ENCODE data around the gene TMCO2.
A peak's percentile ranks its signal among the peaks of the same experiment; 100 is the strongest.
"Not testable (repeated sequence)": the region's sequence is repeated elsewhere in the genome, so short reads cannot be mapped to it uniquely, and the experiment has no call there.

TMCO2 gene

GRCh38 chr1:40247655-40248054 lies at the start of gene TMCO2:
TMCO2 (plus strand) TSS chr1:40247937; CDS start chr1:40247994, 57 bp downstream.
- no peak for DNase-seq

DNA sequence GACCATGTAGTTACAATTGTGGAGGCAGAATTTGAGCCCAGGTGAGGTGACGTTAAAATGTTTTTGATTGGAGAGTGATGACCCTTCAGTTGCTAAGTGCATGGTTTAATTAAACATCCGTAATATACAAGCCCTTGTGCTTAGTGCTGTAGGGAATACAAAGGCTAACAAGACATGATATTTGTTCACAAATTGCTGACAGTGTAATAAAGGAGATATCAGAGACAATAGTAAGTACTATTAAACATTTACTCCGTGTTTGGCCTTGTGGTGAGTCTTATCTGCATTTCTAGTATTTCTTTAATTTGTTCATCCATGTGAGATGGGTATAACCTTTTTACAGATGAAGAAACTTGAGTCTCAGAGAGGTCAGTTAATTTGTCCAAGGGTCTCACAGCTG lies 48.6 kb upstream of the TMCO2 start:
- DNase-seq, result no peak

GRCh38 chr1:40204856-40205255 lies 42.9 kb upstream of the TMCO2 start:
- no peak for DNase-seq

DNA sequence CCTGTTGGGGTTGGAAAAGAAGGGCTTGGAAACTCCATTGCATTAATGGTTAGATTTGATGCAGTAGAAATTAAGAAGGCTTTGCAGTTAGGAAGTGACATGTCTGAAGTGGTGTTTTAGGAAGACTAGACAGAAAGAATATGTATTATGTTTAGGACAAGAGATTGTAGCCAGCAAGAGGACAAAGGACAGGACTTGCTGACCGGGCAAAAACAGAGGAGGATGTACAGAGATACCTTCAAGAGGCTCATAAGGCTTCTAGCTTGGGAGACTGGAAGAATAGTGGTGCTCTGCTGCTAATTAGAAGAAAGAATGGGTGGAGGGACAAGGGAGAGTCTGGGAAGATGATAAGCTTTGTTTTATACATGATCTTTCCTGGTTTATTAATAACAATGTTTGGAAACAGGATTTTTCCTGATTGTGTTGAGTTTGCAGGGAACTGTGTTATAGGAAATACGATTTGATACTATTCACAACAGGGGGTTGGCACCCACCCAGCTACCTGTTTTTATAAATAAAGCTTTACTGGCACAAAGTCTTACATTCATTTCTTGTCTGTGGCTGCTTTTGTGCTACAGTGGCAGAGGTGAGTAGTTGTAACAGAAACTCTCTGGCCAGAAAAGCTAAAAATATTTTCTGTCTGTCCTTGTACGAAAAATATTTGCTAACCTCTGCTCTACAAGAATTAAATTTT lies 37.1 kb upstream of the TMCO2 start:
- no peak for DNase-seq

GRCh38 chr1:40218333-40218732 lies 29.4 kb upstream of the TMCO2 start:
- DNase-seq, result no peak

DNA sequence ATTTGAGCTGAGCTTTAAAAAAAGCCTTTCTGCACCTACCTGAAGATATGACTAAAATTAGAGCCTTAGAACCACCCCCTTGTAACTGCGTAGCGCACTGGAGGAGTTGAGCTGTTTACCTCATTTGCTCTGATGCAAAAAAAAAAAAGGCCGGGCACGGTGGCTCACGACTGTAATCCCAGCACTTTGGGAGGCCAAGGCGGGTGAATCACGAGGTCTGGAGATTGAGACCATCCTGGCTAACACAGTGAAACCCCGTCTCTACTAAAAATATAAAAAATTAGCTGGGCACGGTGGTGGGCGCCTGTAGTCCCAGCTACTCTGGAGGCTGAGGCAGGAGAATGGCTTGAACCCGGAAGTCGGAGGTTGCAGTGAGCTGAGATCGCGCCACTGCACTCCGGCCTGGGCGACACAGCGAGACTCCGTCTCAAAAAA lies 26.2 kb upstream of the TMCO2 start:
- DNase-seq, result not testable (repeated sequence)

- DNase-seq, result no peak
Measured at GRCh38 chr1:40221977-40222772, 25.6 kb upstream of the TMCO2 start.

DNA sequence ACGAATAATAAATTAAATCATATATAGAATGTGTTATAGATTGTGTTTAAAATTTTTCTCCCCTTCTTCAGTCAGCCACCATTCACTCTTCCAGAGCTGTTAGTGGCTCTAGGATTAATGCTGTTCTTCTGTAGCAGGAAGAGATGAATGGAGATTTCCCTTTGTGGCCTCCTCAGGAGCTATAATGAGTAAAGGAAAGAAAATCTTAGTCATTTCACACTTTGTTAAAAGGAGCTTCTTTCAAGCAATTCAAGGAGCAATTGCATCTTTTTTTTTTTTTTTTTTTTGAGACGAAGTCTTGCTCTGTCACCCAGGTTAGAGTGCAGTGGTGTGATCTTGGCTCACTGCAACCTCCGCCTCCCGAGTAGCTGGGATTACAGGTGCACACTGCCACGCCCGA lies 23.7 kb upstream of the TMCO2 start:
- no peak for DNase-seq

- no peak for DNase-seq
Measured at GRCh38 chr1:40226192-40226591, 21.5 kb upstream of the TMCO2 start.

- no peak for DNase-seq
Measured at GRCh38 chr1:40232444-40232843, 15.3 kb upstream of the TMCO2 start.

- peak; percentile 68 for DNase-seq
Measured at GRCh38 chr1:40239626-40240025, 8.1 kb upstream of the TMCO2 start.

DNA sequence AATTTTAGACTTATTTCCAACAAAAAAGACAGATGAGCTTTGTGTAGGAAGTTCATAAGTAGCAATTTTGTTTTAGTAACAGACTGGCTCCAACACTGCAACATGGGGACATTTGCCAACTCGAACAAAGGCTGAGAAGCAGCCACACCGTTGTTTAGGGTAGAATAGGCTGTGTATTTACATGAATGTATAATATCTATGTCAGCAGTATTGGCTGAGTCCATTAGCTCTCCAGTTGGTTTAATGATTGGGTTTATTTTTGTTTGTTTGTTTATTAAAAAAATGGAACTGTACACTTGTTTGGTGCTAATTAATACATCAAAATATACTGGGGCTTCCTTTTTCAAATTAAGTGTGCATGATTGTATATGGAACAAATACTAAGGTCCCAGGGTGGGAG lies 7.3 kb upstream of the TMCO2 start:
- no peak for DNase-seq

GRCh38 chr1:40241362-40241761 lies 6.4 kb upstream of the TMCO2 start:
- DNase-seq, result no peak

DNA sequence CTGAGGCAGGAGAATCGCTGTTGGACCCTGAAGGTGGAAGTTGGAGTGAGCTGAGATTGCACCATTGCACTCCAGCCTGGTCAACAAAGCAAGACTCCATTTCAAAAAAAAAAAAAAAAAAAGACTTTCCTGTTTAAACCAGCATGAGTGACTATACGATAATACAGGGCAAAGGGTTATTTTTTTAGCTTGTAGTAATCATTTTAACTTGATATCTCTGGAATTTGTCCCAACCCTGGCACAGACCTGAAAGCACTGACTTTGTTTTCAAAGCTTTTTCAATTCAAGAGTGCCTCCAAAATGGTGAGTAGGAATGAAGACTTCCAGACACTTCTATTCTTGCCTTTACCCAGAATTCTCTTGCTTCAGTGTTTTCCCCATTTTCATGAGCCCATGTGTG lies 4.4 kb upstream of the TMCO2 start:
- DNase-seq, result peak; percentile 9

DNA sequence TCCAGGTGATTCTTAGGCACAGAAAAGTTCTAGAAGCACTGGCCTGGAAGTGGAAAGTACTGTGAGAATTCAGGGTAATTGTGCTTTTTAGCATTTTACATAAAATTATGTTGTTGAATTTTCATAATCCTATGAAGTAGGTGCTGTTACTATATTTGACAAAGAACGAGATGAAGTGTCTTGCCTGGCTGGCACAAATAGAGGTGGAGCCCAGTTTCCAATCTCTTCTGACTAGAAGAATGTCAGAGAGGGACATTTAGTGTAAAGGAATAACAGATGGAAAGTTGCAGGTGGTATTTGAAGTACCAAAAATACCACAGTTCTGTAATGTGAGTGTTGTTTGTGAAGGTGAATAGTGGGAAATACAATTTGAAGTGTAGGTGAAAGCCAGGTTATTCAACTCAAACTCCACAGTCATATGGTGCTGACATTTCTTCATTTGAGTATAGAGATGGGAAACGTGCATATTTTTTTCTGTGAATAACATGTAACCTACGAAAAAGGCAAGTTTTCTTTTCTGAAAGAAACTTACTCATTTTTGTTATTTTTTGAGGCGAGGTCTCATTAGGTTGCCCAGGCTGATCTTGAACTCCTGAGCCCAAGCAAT lies 3.5 kb upstream of the TMCO2 start:
- no peak for DNase-seq

DNA sequence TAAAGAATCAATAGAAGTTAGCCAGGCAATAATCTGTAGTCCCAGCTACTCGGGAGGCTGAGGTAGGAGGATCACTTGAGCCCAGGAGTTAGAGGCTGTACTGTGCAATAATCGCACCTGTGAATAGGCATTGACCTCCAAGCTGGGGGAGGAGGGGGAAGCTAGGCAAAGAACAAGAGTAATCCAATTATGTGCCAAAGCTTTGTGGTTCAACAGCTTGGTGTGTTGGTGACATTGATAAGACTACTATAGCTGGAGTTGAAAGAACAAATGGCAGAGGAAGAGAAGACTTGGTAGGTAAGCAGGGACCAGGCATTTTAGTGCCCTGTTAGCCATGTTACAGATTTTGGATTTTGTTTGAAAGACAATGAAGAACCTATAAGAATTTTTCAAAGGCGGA lies 2.1 kb upstream of the TMCO2 start:
- DNase-seq, result no peak

DNA sequence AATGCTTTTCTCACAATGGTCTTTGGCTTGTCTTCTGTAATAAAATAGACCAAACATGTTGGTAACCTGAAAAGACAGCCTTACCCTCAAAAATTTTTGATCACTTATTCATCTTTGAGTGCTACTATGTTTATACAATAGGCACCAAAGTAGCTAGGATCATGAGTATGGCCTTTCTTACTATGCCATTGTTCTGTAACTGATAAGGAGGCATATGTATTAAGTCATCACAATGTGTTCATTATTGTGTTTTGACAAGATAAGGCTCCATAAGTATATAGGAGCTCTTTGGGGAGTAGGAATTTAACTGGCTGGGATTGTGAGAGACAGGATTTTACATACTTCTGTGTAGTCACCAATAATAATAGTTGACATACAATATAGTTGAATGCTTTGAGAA lies 675 bp downstream of the TMCO2 start:
- DNase-seq, result no peak

- no peak for DNase-seq
Measured at GRCh38 chr1:40251456-40251855, 3.7 kb downstream of the TMCO2 start.

DNA sequence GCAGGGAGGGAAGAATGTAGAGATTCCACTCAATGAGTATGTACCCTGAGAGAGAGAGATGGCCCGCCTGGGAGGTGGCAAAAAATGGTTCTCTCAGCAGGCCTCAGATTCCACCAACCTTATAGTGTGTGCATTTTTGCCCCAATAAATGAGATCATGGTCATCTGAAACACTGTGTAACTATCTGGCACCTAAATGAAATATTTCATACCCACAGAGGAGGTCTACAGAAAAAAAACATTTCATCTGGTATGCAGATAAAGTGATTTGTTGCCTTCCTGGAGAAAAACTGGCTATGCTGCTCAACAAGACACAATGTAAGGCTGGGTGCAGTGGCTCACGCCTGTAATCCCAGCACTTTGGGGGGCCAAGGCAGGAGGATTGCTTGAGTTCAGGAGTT lies 4.9 kb downstream of the TMCO2 start:
- DNase-seq, result peak; percentile 48

DNA sequence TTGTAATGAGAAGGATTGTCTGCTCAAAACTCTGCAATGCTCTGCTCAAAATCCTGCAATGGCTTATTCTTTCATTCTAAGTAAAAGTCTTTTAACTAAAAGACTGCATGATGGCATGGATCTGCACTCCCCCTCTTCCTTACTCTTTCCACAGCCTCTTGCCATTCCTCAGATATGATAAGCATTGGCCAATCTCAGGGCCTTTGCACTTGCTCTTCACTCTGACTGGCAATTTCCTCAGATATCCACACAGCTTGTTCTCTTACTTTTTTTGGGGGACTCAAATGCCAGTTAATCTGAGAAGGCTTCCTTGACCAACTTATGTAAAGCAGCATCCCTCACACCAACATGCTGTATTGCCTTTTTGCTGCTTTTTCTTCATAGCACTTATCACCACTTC lies 7.5 kb downstream of the TMCO2 start:
- no peak for DNase-seq

GRCh38 chr1:40256401-40257084 lies 8.8 kb downstream of the TMCO2 start:
- DNase-seq, result no peak

GRCh38 chr1:40257313-40257687 lies 9.6 kb downstream of the TMCO2 start:
- DNase-seq, result no peak

DNA sequence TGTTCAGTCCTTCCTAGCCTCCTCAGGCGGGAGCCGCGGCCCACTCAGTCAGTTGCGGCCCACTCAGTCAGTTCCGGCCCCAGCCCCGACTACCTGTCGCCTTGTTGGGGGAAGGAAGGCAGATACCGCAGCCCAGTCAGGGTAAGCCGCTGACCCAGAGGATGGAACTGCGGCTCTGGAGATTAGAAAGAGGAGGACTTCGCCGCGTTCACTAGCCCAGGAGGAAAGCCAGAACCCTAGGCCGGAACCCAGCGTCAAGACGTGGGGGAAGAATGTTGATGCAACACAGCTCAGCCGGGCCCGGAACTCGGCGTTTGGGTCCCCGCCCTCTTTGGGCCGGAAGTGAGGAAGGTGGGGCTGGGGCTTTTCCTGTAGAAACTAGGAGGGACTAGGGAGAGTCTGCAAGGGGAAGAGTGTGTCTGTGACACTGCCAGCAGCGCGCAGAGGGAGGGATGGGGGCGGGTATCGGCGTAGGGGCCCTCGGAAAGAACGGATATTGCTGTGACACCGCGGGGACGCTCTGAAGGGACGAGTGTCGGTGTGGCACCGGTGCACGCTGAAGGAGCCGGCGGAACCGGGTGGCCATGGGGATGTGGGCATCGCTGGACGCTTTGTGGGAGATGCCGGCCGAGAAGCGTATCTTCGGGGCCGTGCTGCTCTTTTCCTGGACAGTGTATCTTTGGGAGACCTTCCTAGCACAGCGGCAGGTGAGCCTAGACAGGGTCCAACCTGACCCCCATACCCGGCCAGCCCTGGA lies 10.1 kb downstream of the TMCO2 start, which contains the start of gene ZMPSTE24:
Gene ZMPSTE24, plus strand, starts transcription at position 549 of the 757 bp plus-strand sequence. Its CDS starts 36 bp downstream, at position 585.
- DNase-seq, result peak; percentile 98
